Thoracic aorta (tissue), 2 donors: Measurements from ENCODE around the gene ENG. TPM values are rescaled to one million over a fixed set of nuclear protein-coding genes. Genes with fewer than 3 reads are reported as not detected.

ENCODE experiments used
- ATAC-seq: fragments of 150-250 bp; one replicate; pipeline ENCODE4 v1.8.0; 2017; ENCODE audit warnings: low read depth; ENCODE audit not compliant: insufficient number of reproducible peaks, low FRiP score
- DNase-seq: peaks from one replicate; pipeline ENCODE4 v3.0.0-alpha.2; 2020; ENCODE audit warnings: low spot score
- H3K27ac ChIP-seq, 2 donors: fragments of 200-600 bp; sonication (generic); 1 replicate in 1 of 2; 2 replicates in 1 of 2; pipeline ENCODE4 v1.5.1; 2016; ENCODE audit warnings: mild to moderate bottlenecking in 2 of 2, moderate library complexity in 2 of 2
- H3K27me3 ChIP-seq: fragments of 200-600 bp; sonication (generic); replicated peaks from 2 replicates; pipeline ENCODE4 v1.6.0; 2016; ENCODE audit warnings: mild to moderate bottlenecking; ENCODE audit not compliant: insufficient read depth
- H3K36me3 ChIP-seq: fragments of 200-600 bp; sonication (generic); one replicate; pipeline ENCODE4 v1.5.1; 2016
- H3K4me1 ChIP-seq, 2 donors: fragments of 200-600 bp; sonication (generic); 1 replicate in 1 of 2; 2 replicates in 1 of 2; pipeline versions ENCODE4 v1.5.1 to v1.6.0; 2016; ENCODE audit warnings: low read depth in 2 of 2, mild to moderate bottlenecking in 1 of 2; ENCODE audit not compliant: control insufficient read depth in 1 of 2
- H3K4me3 ChIP-seq: fragments of 200-600 bp; sonication (generic); 2 replicates; pipeline ENCODE4 v1.5.1; 2016; ENCODE audit warnings: mild to moderate bottlenecking
- H3K9me3 ChIP-seq: fragments of 200-600 bp; sonication (generic); 2 replicates; pipeline ENCODE4 v1.5.1; 2016
- CTCF ChIP-seq: fragments of 200-600 bp; sonication (generic); IDR thresholded peaks from one replicate; pipeline ENCODE4 v1.5.1; 2019; ENCODE audit warnings: antibody characterized with exemption
- total RNA-seq, 2 donors: library from RNA; depleted of rRNA; stranded (reverse); fragments of >200 nt; gene quantifications; one replicate each; pipeline versions ENCODE4 v1.1.0 to v1.2.3, GENCODE V29; 2016

Gene ENG
- total RNA-seq, 2 donors from 2014 or later = 239 to 268 TPM

- peak overlapping the region; percentile 54 to 74 for H3K27ac ChIP-seq
- H3K27me3 ChIP-seq = no peaks in the 10 kb centered on the region
- ATAC-seq (no peak), DNase-seq (no peak)
- H3K9me3 ChIP-seq = no peaks in the 10 kb centered on the region
- peaks cover 36% of the 10 kb centered on the region for H3K36me3 ChIP-seq
- peaks cover 12 to 31% of the 10 kb centered on the region in 2 donors for H3K4me1 ChIP-seq
- TF ChIP-seq CTCF = no peak
- no peak overlapping the region for H3K4me3 ChIP-seq
Observed at GRCh38 chr9:127794001-127794791, 60.3 kb downstream of the ENG start.

- peak overlapping the region; percentile 46 to 74 for H3K27ac ChIP-seq
- H3K27me3 ChIP-seq = no peaks in the 10 kb centered on the region
- H3K36me3 ChIP-seq = peaks cover 46% of the 10 kb centered on the region
- no peak overlapping the region for H3K4me3 ChIP-seq
- ATAC-seq (no peak), DNase-seq (no peak)
- TF ChIP-seq CTCF = no peak
- H3K4me1 ChIP-seq = peaks cover 12 to 41% of the 10 kb centered on the region in 2 donors
- no peaks in the 10 kb centered on the region for H3K9me3 ChIP-seq
Observed at GRCh38 chr9:127793093-127793708, 61.3 kb downstream of the ENG start.

- Histone ChIP-seq H3K9me3 (no peaks in the 10 kb centered on the region), H3K27me3 (no peaks in the 10 kb centered on the region), H3K27ac (peak overlapping the region in 1 of 2 donors; percentile 74), H3K4me3 (no peak overlapping the region), H3K4me1 (peaks cover 14 to 48% of the 10 kb centered on the region in 2 donors), H3K36me3 (peaks cover 53% of the 10 kb centered on the region)
- DNase-seq (no peak), ATAC-seq (no peak)
- no peak for TF ChIP-seq CTCF
Observed at GRCh38 chr9:127792417-127793031, 61.9 kb downstream of the ENG start.

- H3K4me1 ChIP-seq = peaks cover 21 to 51% of the 10 kb centered on the region in 2 donors
- H3K9me3 ChIP-seq = no peaks in the 10 kb centered on the region
- DNase-seq (no peak), ATAC-seq (no peak)
- peaks cover 57% of the 10 kb centered on the region for H3K36me3 ChIP-seq
- TF ChIP-seq CTCF = no peak
- H3K4me3 ChIP-seq = no peak overlapping the region
- no peak overlapping the region for H3K27ac ChIP-seq
- H3K27me3 ChIP-seq = no peaks in the 10 kb centered on the region
Observed at GRCh38 chr9:127791085-127791484, 63.4 kb downstream of the ENG start.
